PC-3 (cell line): ENCODE measurements around the gene STRN3. TPM values are rescaled to one million over a fixed set of nuclear protein-coding genes. Genes with fewer than 3 reads are reported as not detected.

Experiments used
- ATAC-seq: fragments of 200-7000 bp; cut with Tn5 transposase; 2 replicates; pipeline ENCODE4 v1.9.1; 2020; ENCODE audit warnings: mild to moderate bottlenecking, moderate library complexity
- BruUV-seq: library from RNA; stranded (reverse); fragments of 400-500 nt; replicated peaks from 2 replicates; lab custom pipeline; 2021; lab: Mats Ljungman, UMichigan
- CTCF ChIA-PET: fragments of 300-600 bp; sonication (Branson Sonifier 250); formaldehyde crosslinking; loops from one replicate; lab custom pipeline; 2022; ENCODE audit warnings: antibody characterized with exemption; lab: Charles Lee
- POLR2A ChIA-PET: fragments of 300-600 bp; sonication (Branson Sonifier 250); formaldehyde crosslinking; loops from one replicate; lab custom pipeline; 2022; ENCODE audit warnings: antibody characterized with exemption; ENCODE audit not compliant: unreplicated experiment; lab: Charles Lee
- DNase-seq: peaks from one replicate; pipeline ENCODE4 v3.0.0-alpha.2; 2015
- H2AFZ ChIP-seq: fragments of 300-600 bp; sonication (generic); 2 replicates; pipeline ENCODE4 v1.6.0; 2016; ENCODE audit warnings: antibody characterized with exemption, low read length
- H3F3A ChIP-seq: fragments of 300-600 bp; sonication (generic); one replicate; pipeline ENCODE4 v1.6.0; 2017; ENCODE audit warnings: antibody characterized with exemption, low read length, control low read depth, mild to moderate bottlenecking; ENCODE audit not compliant: unreplicated experiment
- H3K27ac ChIP-seq: fragments of 300-600 bp; sonication (generic); 2 replicates; pipeline ENCODE4 v1.5.1; 2016; ENCODE audit warnings: mild to moderate bottlenecking, low read length
- H3K27me3 ChIP-seq: fragments of 300-600 bp; sonication (generic); 2 replicates; pipeline ENCODE4 v1.6.1; 2016; ENCODE audit warnings: low read length, mixed read lengths
- H3K36me3 ChIP-seq: fragments of 300-600 bp; sonication (generic); 2 replicates; pipeline ENCODE4 v1.6.1; 2016; ENCODE audit warnings: low read depth, mixed run types, low read length, mixed read lengths
- H3K4me1 ChIP-seq: fragments of 300-600 bp; sonication (generic); 2 replicates; pipeline ENCODE4 v1.5.1; 2016; ENCODE audit warnings: low read length; ENCODE audit not compliant: insufficient read depth
- H3K4me2 ChIP-seq: fragments of 300-600 bp; sonication (generic); 2 replicates; pipeline ENCODE4 v1.6.0; 2016; ENCODE audit warnings: low read length
- H3K4me3 ChIP-seq: fragments of 300-600 bp; sonication (generic); 2 replicates; pipeline ENCODE4 v1.5.1; 2016; ENCODE audit warnings: mild to moderate bottlenecking, low read length, mixed read lengths
- H3K79me2 ChIP-seq: fragments of 300-600 bp; sonication (generic); 2 replicates; pipeline ENCODE4 v1.6.1; 2017; ENCODE audit warnings: low read length, mixed read lengths
- H3K9ac ChIP-seq: fragments of 300-600 bp; sonication (generic); 2 replicates; pipeline ENCODE4 v1.6.0; 2016; ENCODE audit warnings: mild to moderate bottlenecking, low read length
- H3K9me2 ChIP-seq: fragments of 300-600 bp; sonication (generic); replicated peaks from 2 replicates; pipeline ENCODE4 v1.6.1; 2016; ENCODE audit warnings: mixed run types, low read length, mixed read lengths
- H3K9me3 ChIP-seq: fragments of 300-600 bp; sonication (generic); 2 replicates; pipeline ENCODE4 v1.6.1; 2016; ENCODE audit warnings: low read length, mixed read lengths
- H4K20me1 ChIP-seq: fragments of 300-600 bp; sonication (generic); 2 replicates; pipeline ENCODE4 v1.6.1; 2016; ENCODE audit warnings: low read length, mixed read lengths
- CTCF ChIP-seq: fragments of 300-600 bp; sonication (generic); conservative IDR thresholded peaks from 2 replicates; pipeline ENCODE4 v1.5.1; 2017; ENCODE audit warnings: antibody characterized with exemption, low read depth, mild to moderate bottlenecking, low read length
- EZH2 ChIP-seq: fragments of 300-600 bp; sonication (generic); IDR thresholded peaks from one replicate; pipeline ENCODE4 v1.6.1; 2017; ENCODE audit warnings: antibody characterized with exemption, mild to moderate bottlenecking, low read length; ENCODE audit not compliant: unreplicated experiment
- EZH2phosphoT487 ChIP-seq: fragments of 300-600 bp; sonication (generic); IDR thresholded peaks from 2 replicates; pipeline ENCODE4 v1.6.1; 2018; ENCODE audit warnings: mild to moderate bottlenecking, antibody characterized with exemption, low read length, borderline replicate concordance
- intact Hi-C: fragments of 100-400 bp; cut with micrococcal nuclease; formaldehyde crosslinking; loops from 2 replicates; pipeline ENCODE4 v1.9.0; 2023
- total RNA-seq: library from RNA; depleted of rRNA; stranded (reverse); fragments of >200 nt; gene quantifications from 2 replicates; pipeline ENCODE4 v1.2.3, GENCODE V29; 2014

Gene STRN3
- total RNA-seq, 1 experiment from 2014 or later = 41.4 TPM

GRCh38 chr14:30991408-30991807 is 34.8 kb downstream of the STRN3 start:
- H3K9me3 ChIP-seq = no peaks in the 10 kb centered on the region
- intact Hi-C loops = no loop called here
- H3F3A ChIP-seq = peaks cover 6% of the 10 kb centered on the region
- no peak overlapping the region for H3K4me2 ChIP-seq
- no peak overlapping the region for H3K27ac ChIP-seq
- no peaks in the 10 kb centered on the region for H3K9me2 ChIP-seq
- H2AFZ ChIP-seq = no peak overlapping the region
- no TSS peak for BruUV-seq
- TF ChIP-seq EZH2phosphoT487 (no peak), CTCF (no peak), EZH2 (no peak)
- H3K79me2 ChIP-seq = peaks cover 96% of the 10 kb centered on the region
- DNase-seq (no peak), ATAC-seq (no peak)
- peaks cover 8% of the 10 kb centered on the region; the same call in 1 of the 2 replicates for H4K20me1 ChIP-seq
- H3K4me3 ChIP-seq = no peak overlapping the region
- H3K36me3 ChIP-seq = no peaks in the 10 kb centered on the region
- peaks cover 22% of the 10 kb centered on the region for H3K4me1 ChIP-seq
- no peak overlapping the region for H3K9ac ChIP-seq
- POLR2A ChIA-PET = no interaction called here
- H3K27me3 ChIP-seq = no peaks in the 10 kb centered on the region
- CTCF ChIA-PET = no interaction called here

- ChIA-PET CTCF (interaction anchor here (0.5 kb wide), 1 partner anchor 44 kb away, joined by 3 read pairs; no protein-coding TSS in a partner anchor), POLR2A (no interaction called here)
- ATAC-seq (no peak), DNase-seq (no peak)
- intact Hi-C loops = no loop called here
- Histone ChIP-seq H3K4me1 (peaks cover 17% of the 10 kb centered on the region), H3K27me3 (no peaks in the 10 kb centered on the region), H3K9me2 (no peaks in the 10 kb centered on the region), H3K9ac (no peak overlapping the region), H4K20me1 (peaks cover 10% of the 10 kb centered on the region; the same call in 1 of the 2 replicates), H2AFZ (no peak overlapping the region), H3F3A (peaks cover 6% of the 10 kb centered on the region), H3K9me3 (no peaks in the 10 kb centered on the region), H3K27ac (no peak overlapping the region), H3K79me2 (peaks cover 96% of the 10 kb centered on the region), H3K36me3 (no peaks in the 10 kb centered on the region), H3K4me2 (no peak overlapping the region), H3K4me3 (no peak overlapping the region)
- no TSS peak for BruUV-seq
- TF ChIP-seq EZH2 (no peak), EZH2phosphoT487 (no peak), CTCF (no peak)
Observed at GRCh38 chr14:30990770-30991169, 35.4 kb downstream of the STRN3 start.

- H2AFZ ChIP-seq = no peak overlapping the region
- no peaks in the 10 kb centered on the region for H3K9me2 ChIP-seq
- intact Hi-C loops = no loop called here
- no TSS peak for BruUV-seq
- H3K36me3 ChIP-seq = no peaks in the 10 kb centered on the region
- DNase-seq (no peak), ATAC-seq (peak; percentile 33; the same call in 1 of the 2 replicates)
- no peaks in the 10 kb centered on the region for H3K27me3 ChIP-seq
- H3K79me2 ChIP-seq = peaks cover 95% of the 10 kb centered on the region
- no peaks in the 10 kb centered on the region for H3K9me3 ChIP-seq
- TF ChIP-seq CTCF (no peak), EZH2 (no peak), EZH2phosphoT487 (no peak)
- H3K4me3 ChIP-seq = no peak overlapping the region
- no peak overlapping the region for H3K27ac ChIP-seq
- no peak overlapping the region for H3K4me2 ChIP-seq
- ChIA-PET POLR2A (no interaction called here), CTCF (interaction anchor here (0.6 kb wide), 1 partner anchor 130 kb away, joined by 8 read pairs; no protein-coding TSS in a partner anchor)
- H3K9ac ChIP-seq = no peak overlapping the region
- H3F3A ChIP-seq = no peaks in the 10 kb centered on the region
- H3K4me1 ChIP-seq = peaks cover 5% of the 10 kb centered on the region; the same call in 1 of the 2 replicates
- 0 out of 2 replicates have a peak, but pooled peaks cover 12% of the 10 kb centered on the region for H4K20me1 ChIP-seq
Observed at GRCh38 chr14:30988509-30988908, 37.7 kb downstream of the STRN3 start.
